A549 (cell line): ENCODE results near the gene DLG4. TPM values are rescaled to one million over a fixed set of nuclear protein-coding genes. Genes with fewer than 3 reads are reported as not detected.

Experiments
- ATAC-seq, 2 experiments: fragments of 200-7000 bp in 1 of 2; fragments of >200 bp in 1 of 2; cut with Nextera tagmentation in 1 of 2; cut with Tn5 transposase in 1 of 2; 3 replicates each; pipeline versions ENCODE4 v1.8.0 to v1.9.1; 2018 to 2020; ENCODE audit warnings: mild to moderate bottlenecking in 1 of 2, moderate library complexity in 1 of 2
- CTCF ChIA-PET: fragments of 300-600 bp; sonication (Branson Sonifier 250); formaldehyde crosslinking; extraction: SDS; loops from one replicate; lab custom pipeline; 2021; ENCODE audit warnings: antibody characterized with exemption, inconsistent platforms; lab: Yijun Ruan, JAX
- POLR2A ChIA-PET: fragments of 350-600 bp; formaldehyde crosslinking; extraction: SDS; loops from one replicate; lab custom pipeline; 2021; ENCODE audit warnings: antibody characterized with exemption, inconsistent platforms; lab: Yijun Ruan, JAX
- DNase-seq, 2 experiments: peaks; one replicate each; pipeline versions ENCODE4 v3.0.0 to v3.0.0-alpha.2; 2011 to 2016; ENCODE audit warnings: low read depth in 1 of 2, low spot score in 1 of 2
- FAIRE-seq: peaks from 2 replicates; lab custom pipeline; 2011; peaks lifted over from hg19 to GRCh38; lab: Jason Lieb, UNC
- H3K27ac ChIP-seq, 2 experiments: fragments of >200 bp; sonication (Bioruptor Twin); formaldehyde crosslinking; 3 replicates each; pipeline ENCODE4 v1.5.1; 2016 to 2017
- H3K4me1 ChIP-seq: fragments of >200 bp; sonication (Bioruptor Twin); formaldehyde crosslinking; 3 replicates; pipeline ENCODE4 v1.6.1; 2016
- H3K4me2 ChIP-seq: fragments of >200 bp; sonication (Bioruptor Twin); formaldehyde crosslinking; 3 replicates; pipeline ENCODE4 v1.6.1; 2016
- H3K4me3 ChIP-seq: fragments of >200 bp; sonication (Bioruptor Twin); formaldehyde crosslinking; 3 replicates; pipeline ENCODE4 v1.5.1; 2016
- H3K9me3 ChIP-seq: fragments of >200 bp; sonication (Bioruptor Twin); formaldehyde crosslinking; 3 replicates; pipeline ENCODE4 v1.6.1; 2016
- CBX2 ChIP-seq: fragments of 200-600 bp; sonication (generic); IDR thresholded peaks from 2 replicates; pipeline ENCODE4 v1.6.1; 2016; ENCODE audit warnings: low read depth, mild to moderate bottlenecking, borderline replicate concordance
- CBX8 ChIP-seq: fragments of 200-600 bp; sonication (generic); IDR thresholded peaks from 2 replicates; pipeline ENCODE4 v1.6.1; 2016
- CHD2 ChIP-seq: fragments of 150-350 bp; IDR thresholded peaks from 2 replicates; pipeline ENCODE4 v1.6.1; 2014; ENCODE audit warnings: low read length; ENCODE audit not compliant: partially characterized antibody
- CHD4 ChIP-seq: fragments of 200-600 bp; sonication (generic); IDR thresholded peaks from 2 replicates; pipeline ENCODE4 v1.6.1; 2016; ENCODE audit warnings: antibody characterized with exemption, mild to moderate bottlenecking, borderline replicate concordance
- CTCF ChIP-seq: fragments of >200 bp; sonication (Bioruptor Twin); formaldehyde crosslinking; IDR thresholded peaks from 3 replicates; pipeline ENCODE4 v1.5.1; 2016
- E2F6 ChIP-seq: IDR thresholded peaks from 2 replicates; pipeline ENCODE4 v1.6.1; 2012; ENCODE audit warnings: low read depth, borderline replicate concordance
- EHF ChIP-seq: fragments of 250-450 bp; sonication (Bioruptor Pico); IDR thresholded peaks from 2 replicates; pipeline ENCODE4 v1.5.0; 2020; ENCODE audit warnings: mild to moderate bottlenecking
- EHMT2 ChIP-seq: fragments of 200-600 bp; sonication (generic); IDR thresholded peaks from 2 replicates; pipeline ENCODE4 v1.6.1; 2016; ENCODE audit warnings: antibody characterized with exemption, low read depth, mild to moderate bottlenecking, moderate library complexity
- EP300 ChIP-seq, 2 experiments: fragments of >200 bp; sonication (Bioruptor Twin); formaldehyde crosslinking; IDR thresholded peaks; 2 replicates in 1 of 2; 3 replicates in 1 of 2; pipeline ENCODE4 v1.6.1; 2016 to 2017
- GATA3 ChIP-seq: IDR thresholded peaks from 2 replicates; pipeline ENCODE4 v1.6.1; 2012; ENCODE audit warnings: borderline replicate concordance
- HDAC2 ChIP-seq: fragments of 200-600 bp; sonication (generic); IDR thresholded peaks from 2 replicates; pipeline ENCODE4 v1.6.1; 2016
- HEYL ChIP-seq: fragments of 250-450 bp; sonication (Bioruptor Pico); IDR thresholded peaks from 2 replicates; pipeline ENCODE4 v1.8.0; 2021; ENCODE audit warnings: mild to moderate bottlenecking, moderate library complexity
- HOXA7 ChIP-seq: fragments of 250-450 bp; sonication (Bioruptor Pico); IDR thresholded peaks from 2 replicates; pipeline ENCODE4 v1.5.0; 2020; ENCODE audit warnings: mild to moderate bottlenecking, moderate library complexity
- HOXB13 ChIP-seq: fragments of 250-450 bp; sonication (Bioruptor Pico); IDR thresholded peaks from 2 replicates; pipeline ENCODE4 v1.5.0; 2020; ENCODE audit warnings: low read depth, mild to moderate bottlenecking, moderate library complexity
- JUNB ChIP-seq: fragments of >200 bp; sonication (Bioruptor Twin); formaldehyde crosslinking; IDR thresholded peaks from 2 replicates; pipeline ENCODE4 v1.6.1; 2016
- KDM1A ChIP-seq: fragments of 200-600 bp; sonication (generic); IDR thresholded peaks from 2 replicates; pipeline ENCODE4 v1.6.1; 2016; ENCODE audit warnings: low read depth, mild to moderate bottlenecking
- MAFK ChIP-seq: fragments of 450-650 bp; IDR thresholded peaks from 2 replicates; pipeline ENCODE4 v1.6.1; 2014; ENCODE audit not compliant: partially characterized antibody
- MAX ChIP-seq: IDR thresholded peaks from 2 replicates; pipeline ENCODE4 v1.6.1; 2012
- MAZ ChIP-seq: fragments of 150-350 bp; IDR thresholded peaks from 2 replicates; pipeline ENCODE4 v1.6.1; 2014; ENCODE audit warnings: antibody characterized with exemption, low read depth, low read length, borderline replicate concordance
- MYC ChIP-seq: IDR thresholded peaks from 2 replicates; pipeline ENCODE4 v1.6.1; 2012; ENCODE audit warnings: mild to moderate bottlenecking, inconsistent platforms, low read length, improper control_type of control experiment, borderline replicate concordance
- NFE2L2 ChIP-seq: fragments of 150-350 bp; conservative IDR thresholded peaks from 2 replicates; pipeline ENCODE4 v1.6.1; 2014; ENCODE audit warnings: low read length
- NPAS2 ChIP-seq: fragments of 250-450 bp; sonication (Bioruptor Pico); IDR thresholded peaks from 2 replicates; pipeline ENCODE4 v1.8.0; 2022; ENCODE audit warnings: mild to moderate bottlenecking, moderate library complexity, borderline replicate concordance
- NR3C1 ChIP-seq: fragments of >200 bp; sonication (Bioruptor Twin); formaldehyde crosslinking; IDR thresholded peaks from 3 replicates; pipeline ENCODE4 v1.6.1; 2017
- PHF8 ChIP-seq: fragments of 200-600 bp; sonication (generic); IDR thresholded peaks from 2 replicates; pipeline ENCODE4 v1.6.1; 2016; ENCODE audit warnings: low read depth, mild to moderate bottlenecking, antibody characterized with exemption, moderate library complexity, borderline replicate concordance
- RAD21 ChIP-seq, 2 experiments: fragments of >200 bp in 1 of 2; sonication (Bioruptor Twin) in 1 of 2; formaldehyde crosslinking in 1 of 2; IDR thresholded peaks in 1 of 2; conservative IDR thresholded peaks in 1 of 2; 2 replicates in 1 of 2; 3 replicates in 1 of 2; pipeline ENCODE4 v1.6.1; 2012 to 2018; ENCODE audit warnings: inconsistent platforms in 1 of 2
- RCOR1 ChIP-seq: fragments of 150-350 bp; IDR thresholded peaks from 2 replicates; pipeline ENCODE4 v1.6.1; 2014; ENCODE audit warnings: antibody characterized with exemption, low read length, low read depth
- SREBF2 ChIP-seq: fragments of 450-650 bp; IDR thresholded peaks from 2 replicates; pipeline ENCODE4 v1.6.1; 2014; ENCODE audit warnings: mild to moderate bottlenecking, moderate library complexity
- USF2 ChIP-seq: fragments of 450-650 bp; IDR thresholded peaks from 2 replicates; pipeline ENCODE4 v1.6.1; 2014; ENCODE audit warnings: antibody characterized with exemption
- ZC3H11A ChIP-seq: fragments of 450-650 bp; IDR thresholded peaks from 2 replicates; pipeline ENCODE4 v1.6.1; 2014; ENCODE audit warnings: antibody characterized with exemption, mild to moderate bottlenecking
- ZFP36 ChIP-seq: fragments of 450-650 bp; IDR thresholded peaks from 2 replicates; pipeline ENCODE4 v1.6.1; 2014; ENCODE audit warnings: borderline replicate concordance; ENCODE audit not compliant: partially characterized antibody
- ZNF302 ChIP-seq: fragments of 250-450 bp; sonication (Bioruptor Pico); IDR thresholded peaks from 2 replicates; pipeline ENCODE4 v1.9.0; 2021; ENCODE audit warnings: inconsistent platforms, mild to moderate bottlenecking, moderate library complexity
- WGBS: methylation state at CpG from one replicate; pipeline ENCODE4 v1.1.6; 2017; ENCODE audit errors: missing lambda C conversion rate; 5-methylcytosine and 5-hydroxymethylcytosine counted together
- polyA plus RNA-seq, 4 experiments: library from polyadenylated mRNA; depleted of rRNA in 3 of 4; stranded (reverse); fragments of >200 nt; fragmentation: RNase III in 1 of 4; extraction: RNeasy Plus Mini Kit Qiagen cat#74134 plus additional on column Dnase treatment in 1 of 4; gene quantifications; 2 replicates in 3 of 4; 3 replicates in 1 of 4; pipeline ENCODE4 v1.2.3, GENCODE V29; 2011 to 2017

The DLG4 gene
- polyA plus RNA-seq, 2 of the 4 experiments (the other 2 are of a cell fraction): 8.3 to 21.3 TPM

GRCh38 chr17:7218758-7219157 lies 878 bp downstream of the DLG4 start:
- Histone ChIP-seq H3K9me3 (no peaks in the 10 kb centered on the region), H3K4me2 (peak overlapping the region; percentile 86), H3K27ac (peak overlapping the region; percentile 88 to 98; a peak in 5 of 6 replicates), H3K4me3 (no peak overlapping the region), H3K4me1 (peaks cover 53% of the 10 kb centered on the region)
- CTCF ChIA-PET: interaction anchor here (1.0 to 10.0 kb wide), 9 partner anchors 16 to 173 kb away, joined by 3 to 169 read pairs (median 6); partner anchors contain the start of genes DVL2, GABARAP, PHF23 and SLC2A4
- DNase-seq (no peak), ATAC-seq (no peak), FAIRE-seq (no peak)
- POLR2A ChIA-PET: interaction anchor here (0.8 to 2.7 kb wide), 3 partner anchors 18 to 45 kb away, joined by 4 to 63 read pairs (median 4); partner anchors contain the start of genes DVL2, GABARAP and PHF23
- WGBS: 88% methylated on average over 6 of the region's 6 CpGs
- TF ChIP-seq RCOR1 (no peak), KDM1A (no peak), MAX (no peak), EHF (CRISPR knock-in tag) (no peak), CHD2 (no peak), EHMT2 (no peak), NR3C1 (no peak), ZC3H11A (no peak), HOXB13 (CRISPR knock-in tag) (no peak)

- H3K9me3 ChIP-seq: no peaks in the 10 kb centered on the region
- peak overlapping the region; percentile 96 for H3K4me2 ChIP-seq
- DNase-seq (no peak), ATAC-seq (no peak)
- peak overlapping the region; percentile 73 to 98; a peak in 5 of 6 replicates for H3K27ac ChIP-seq
- ChIA-PET CTCF (interaction anchor here (0.8 to 10.0 kb wide), 5 partner anchors 19 to 173 kb away, joined by 3 to 169 read pairs (median 16); partner anchors contain the start of genes DVL2, GABARAP and PHF23), POLR2A (interaction anchor here (0.5 to 1.6 kb wide), 3 partner anchors 16 to 457 kb away, joined by 3 to 10 read pairs (median 3); partner anchors contain the start of genes DVL2 and TMEM256)
- WGBS: 68% methylated on average over 5 of the region's 6 CpGs
- TF ChIP-seq CBX8 (no peak), RCOR1 (no peak), MAX (no peak), MAFK (no peak), HEYL (CRISPR knock-in tag) (no peak), MYC (no peak), GATA3 (no peak), MAZ (no peak), ZFP36 (no peak), NFE2L2 (no peak), CTCF (no peak), SREBF2 (no peak), EP300 (IDR thresholded peaks at IDR 0.05) (no peak)
- TF ChIP-seq, all 56 proteins: peak for 0
- Histone ChIP-seq H3K4me1 (peaks cover 56% of the 10 kb centered on the region), H3K4me3 (no peak overlapping the region)
- FAIRE-seq: no peak
These were observed 1.5 kb downstream of the DLG4 start for GRCh38 chr17:7218166-7218565.

GRCh38 chr17:7217113-7217987 lies 2.3 kb downstream of the DLG4 start:
- FAIRE-seq (no peak), ATAC-seq (no peak)
- TF ChIP-seq HDAC2 (no peak; the same call in 1 of the 2 replicates), RAD21 (conservative IDR thresholded peaks at IDR 0.05 in 1 of 2, IDR thresholded peaks at IDR 0.05 in 1 of 2) (no peak), NPAS2 (no peak), CHD4 (no peak), HOXA7 (CRISPR knock-in tag) (no peak), CBX2 (no peak), ZNF302 (CRISPR knock-in tag) (no peak), JUNB (no peak), PHF8 (no peak), USF2 (no peak), E2F6 (no peak)

More at GRCh38 chr17:7217113-7217987, 2.3 kb downstream of the DLG4 start:
- H3K27ac ChIP-seq: peak overlapping the region; percentile 73 to 98
- POLR2A ChIA-PET: interaction anchor here (0.5 to 1.6 kb wide), 5 partner anchors 17 to 186 kb away, joined by 3 to 10 read pairs (median 3); partner anchors contain the start of genes DVL2 and TMEM256
- 19% methylated on average over 14 of the region's 32 CpGs for whole genome bisulfite sequencing
- peak overlapping the region; percentile 96 for H3K4me2 ChIP-seq
- peak; percentile 74 to 76 for DNase-seq
- H3K9me3 ChIP-seq: no peaks in the 10 kb centered on the region
- peak overlapping the region; percentile 51 for H3K4me3 ChIP-seq
- CTCF ChIA-PET: interaction anchor here (0.8 to 10.0 kb wide), 6 partner anchors 20 to 172 kb away, joined by 3 to 169 read pairs (median 14); partner anchors contain the start of genes DVL2, GABARAP and PHF23
- peaks cover 56% of the 10 kb centered on the region for H3K4me1 ChIP-seq
